GM13977 (cell line): ENCODE results near the gene SLC35F1.

Source experiments
- DNase-seq: peaks from one replicate; pipeline ENCODE4 v3.0.0; 2012; ENCODE audit warnings: low spot score
- in situ Hi-C: fragments of 300-500 bp; cut with MboI; formaldehyde crosslinking; loops from one replicate; pipeline ENCODE4 v1.12.0; 2022; ENCODE audit warnings: low sequenced_read_pairs, low pct_unique_long_range_greater_than_20kb, mixed read lengths, inconsistent platforms; ENCODE audit not compliant: unreplicated experiment
- TF ChIP-seq, protein P1 (sequence below): IDR thresholded peaks from 2 replicates; pipeline ENCODE4 v1.5.1; 2012; ENCODE audit warnings: mild to moderate bottlenecking, control low read depth; ENCODE audit not compliant: insufficient read depth; ENCODE audit errors: extremely low read depth, missing control alignments

Gene SLC35F1

DNA sequence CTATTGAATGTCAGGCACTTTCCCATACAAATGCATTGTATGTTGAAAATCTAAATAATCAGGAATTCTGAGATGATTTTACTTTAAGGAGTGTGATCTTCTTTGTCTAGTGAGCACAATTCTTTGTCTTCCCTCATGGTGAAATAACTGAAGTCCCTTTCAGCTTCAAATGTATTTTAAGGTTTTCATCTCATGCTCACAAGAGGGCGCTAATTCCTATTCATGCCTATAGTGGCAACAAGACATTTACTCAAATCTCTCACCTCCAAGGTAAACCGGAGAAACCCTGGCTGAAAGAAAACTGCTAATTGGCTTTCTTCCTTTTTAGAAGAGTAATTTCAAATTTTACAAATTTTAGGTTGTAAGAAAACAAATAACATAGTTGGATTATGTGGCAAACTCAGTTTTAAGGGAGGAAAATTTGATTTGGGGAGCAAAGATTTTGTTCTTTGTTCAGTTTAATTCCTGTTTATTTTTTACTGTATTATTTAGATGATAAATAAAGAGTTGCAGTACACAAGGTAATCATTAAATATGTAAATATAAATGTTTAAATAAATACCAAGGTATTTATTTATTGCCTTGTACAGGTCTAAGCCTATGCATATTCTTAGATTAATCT lies 69.1 kb downstream of the SLC35F1 start:
- TF ChIP-seq, protein P1, sequence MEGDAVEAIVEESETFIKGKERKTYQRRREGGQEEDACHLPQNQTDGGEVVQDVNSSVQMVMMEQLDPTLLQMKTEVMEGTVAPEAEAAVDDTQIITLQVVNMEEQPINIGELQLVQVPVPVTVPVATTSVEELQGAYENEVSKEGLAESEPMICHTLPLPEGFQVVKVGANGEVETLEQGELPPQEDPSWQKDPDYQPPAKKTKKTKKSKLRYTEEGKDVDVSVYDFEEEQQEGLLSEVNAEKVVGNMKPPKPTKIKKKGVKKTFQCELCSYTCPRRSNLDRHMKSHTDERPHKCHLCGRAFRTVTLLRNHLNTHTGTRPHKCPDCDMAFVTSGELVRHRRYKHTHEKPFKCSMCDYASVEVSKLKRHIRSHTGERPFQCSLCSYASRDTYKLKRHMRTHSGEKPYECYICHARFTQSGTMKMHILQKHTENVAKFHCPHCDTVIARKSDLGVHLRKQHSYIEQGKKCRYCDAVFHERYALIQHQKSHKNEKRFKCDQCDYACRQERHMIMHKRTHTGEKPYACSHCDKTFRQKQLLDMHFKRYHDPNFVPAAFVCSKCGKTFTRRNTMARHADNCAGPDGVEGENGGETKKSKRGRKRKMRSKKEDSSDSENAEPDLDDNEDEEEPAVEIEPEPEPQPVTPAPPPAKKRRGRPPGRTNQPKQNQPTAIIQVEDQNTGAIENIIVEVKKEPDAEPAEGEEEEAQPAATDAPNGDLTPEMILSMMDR: peak; percentile 64
- peak; percentile 51 for DNase-seq
- in situ Hi-C loops: loop anchor here (25.0 kb wide), 1 partner anchor 811 kb away; no protein-coding TSS in a partner anchor

DNA sequence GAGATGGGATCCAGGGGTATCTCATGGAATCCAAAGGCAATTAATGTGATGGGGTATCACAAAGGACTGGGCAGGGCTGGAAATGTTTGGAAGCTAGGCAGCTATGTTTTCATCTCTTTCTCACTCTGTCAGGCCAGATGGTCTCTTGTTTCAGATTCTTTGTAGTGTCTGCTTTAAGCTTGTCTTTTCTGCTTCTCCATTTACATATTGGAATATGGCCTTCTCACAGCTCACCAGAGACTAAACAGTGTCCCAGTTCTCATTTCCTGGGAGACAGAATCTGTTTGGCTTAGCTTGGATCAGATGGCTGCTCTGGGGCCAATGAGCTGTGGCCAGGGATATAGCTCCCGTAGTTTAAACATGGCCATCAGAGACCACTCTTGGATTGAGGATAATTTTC lies 78.9 kb downstream of the SLC35F1 start:
- in situ Hi-C loops: loop anchor here (25.0 kb wide), 1 partner anchor 801 kb away; no protein-coding TSS in a partner anchor
- no peak for DNase-seq
- TF ChIP-seq, protein P1: no peak

GRCh38 chr6:117986396-117986795 lies 79.3 kb downstream of the SLC35F1 start:
- no peak for DNase-seq
- TF ChIP-seq, protein P1: no peak
- in situ Hi-C loops: loop anchor here (25.0 kb wide), 1 partner anchor 801 kb away; no protein-coding TSS in a partner anchor

GRCh38 chr6:117989086-117989485 lies 82.0 kb downstream of the SLC35F1 start:
- no peak for DNase-seq
- TF ChIP-seq, protein P1: no peak
- in situ Hi-C loops: loop anchor here (25.0 kb wide), 1 partner anchor 798 kb away; no protein-coding TSS in a partner anchor

- in situ Hi-C loops: loop anchor here (25.0 kb wide), 1 partner anchor 797 kb away; no protein-coding TSS in a partner anchor
- TF ChIP-seq, protein P1: no peak
- no peak for DNase-seq
These were observed 83.1 kb downstream of the SLC35F1 start for GRCh38 chr6:117990151-117990550.

GRCh38 chr6:117992856-117993255 lies 85.8 kb downstream of the SLC35F1 start:
- in situ Hi-C loops: loop anchor here (25.0 kb wide), 1 partner anchor 794 kb away; no protein-coding TSS in a partner anchor
- TF ChIP-seq, protein P1: no peak
- no peak for DNase-seq

DNA sequence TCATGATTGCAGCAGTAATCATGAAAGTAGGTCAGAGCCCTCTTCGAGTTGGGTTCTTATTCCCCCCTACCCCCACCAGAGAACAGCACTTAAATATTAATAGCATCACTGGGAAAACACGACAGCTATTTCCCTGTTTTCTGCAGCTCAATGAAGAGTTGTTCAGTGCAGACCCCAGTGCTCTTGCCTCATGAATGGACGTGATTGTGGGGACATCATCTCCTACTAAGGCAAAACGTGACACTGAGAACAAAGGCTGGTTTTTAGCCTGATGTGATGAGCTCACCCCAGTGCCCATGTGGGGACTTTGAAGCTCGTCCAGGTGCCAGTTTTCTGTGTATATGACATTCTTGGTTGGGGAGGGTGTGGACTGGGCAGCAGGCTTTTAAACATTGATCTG lies 105.9 kb downstream of the SLC35F1 start:
- DNase-seq: no peak

More for the DNA sequence above, 105.9 kb downstream of the SLC35F1 start:
- TF ChIP-seq, protein P1: no peak
- in situ Hi-C loops: no loop called here
